ENCODE results near the gene UNC5B. TPM values are rescaled to one million over a fixed set of nuclear protein-coding genes. Genes with fewer than 3 reads are reported as not detected.
A peak's percentile ranks its signal among the peaks of the same experiment; 100 is the strongest.

The UNC5B gene
- total RNA-seq, 1 experiment from 2014 or later, result 9.9 TPM

- no peaks in the 10 kb centered on the region for H3K27me3 ChIP-seq (replicated peaks; ENCODE audit: insufficient read depth, low read depth, low read length, poor library complexity)
- TF ChIP-seq EZH2 (IDR thresholded peaks at IDR 0.05; ENCODE audit: borderline replicate concordance, low read depth, low read length, poor library complexity, severe bottlenecking) (no peak), CTCF (conservative IDR thresholded peaks at IDR 0.05; ENCODE audit: low read depth, low read length) (no peak)
- H3K36me3 ChIP-seq (ENCODE audit: insufficient read depth, low read length, poor library complexity, severe bottlenecking), result no peaks in the 10 kb centered on the region
- no peaks in the 10 kb centered on the region for H3K9me3 ChIP-seq (ENCODE audit: low read depth, low read length, poor library complexity, severe bottlenecking)
- DNase-seq (ENCODE audit: low spot score), result no peak
- ChIA-PET CTCF (no interaction called here), POLR2A (ENCODE audit: low non-redundant PET) (no interaction called here)
- H3K4me3 ChIP-seq (ENCODE audit: low read depth, low read length, poor library complexity, severe bottlenecking), result no peak overlapping the region
- BruUV-seq (replicated peaks), result no TSS peak
- intact Hi-C loops (cut with micrococcal nuclease; ENCODE audit: unreplicated experiment), result no loop called here
- H3K4me1 ChIP-seq (ENCODE audit: insufficient read depth, low read length, poor library complexity, severe bottlenecking), result peaks cover 31% of the 10 kb centered on the region
- peak overlapping the region; percentile 37 for H3K27ac ChIP-seq (ENCODE audit: low read depth, low read length, poor library complexity, severe bottlenecking)
These were observed 61.1 kb downstream of the UNC5B start for GRCh38 chr10:71273506-71273905.

GRCh38 chr10:71274901-71275796, 62.8 kb downstream of the UNC5B start:
- intact Hi-C loops (cut with micrococcal nuclease; ENCODE audit: unreplicated experiment), result no loop called here
- H3K4me1 ChIP-seq (ENCODE audit: insufficient read depth, low read length, poor library complexity, severe bottlenecking), result peaks cover 32% of the 10 kb centered on the region
- H3K9me3 ChIP-seq (ENCODE audit: low read depth, low read length, poor library complexity, severe bottlenecking), result no peaks in the 10 kb centered on the region
- POLR2A ChIA-PET (ENCODE audit: low non-redundant PET), result no interaction called here
- H3K27ac ChIP-seq (ENCODE audit: low read depth, low read length, poor library complexity, severe bottlenecking), result no peak overlapping the region
- CTCF ChIA-PET, result interaction anchor here (0.5 to 1.1 kb wide), 2 partner anchors 9 to 1337 kb away, joined by 3 read pairs; no protein-coding TSS in a partner anchor
- H3K36me3 ChIP-seq (ENCODE audit: insufficient read depth, low read length, poor library complexity, severe bottlenecking), result no peaks in the 10 kb centered on the region
- no TSS peak for BruUV-seq (replicated peaks)
- no peak for DNase-seq (ENCODE audit: low spot score)
- TF ChIP-seq EZH2 (IDR thresholded peaks at IDR 0.05; ENCODE audit: borderline replicate concordance, low read depth, low read length, poor library complexity, severe bottlenecking) (no peak), CTCF (conservative IDR thresholded peaks at IDR 0.05; ENCODE audit: low read depth, low read length) (no peak)
- no peak overlapping the region for H3K4me3 ChIP-seq (ENCODE audit: low read depth, low read length, poor library complexity, severe bottlenecking)
- H3K27me3 ChIP-seq (replicated peaks; ENCODE audit: insufficient read depth, low read depth, low read length, poor library complexity), result no peaks in the 10 kb centered on the region

GRCh38 chr10:71276873-71277272, 64.5 kb downstream of the UNC5B start:
- Histone ChIP-seq H3K4me3 (ENCODE audit: low read depth, low read length, poor library complexity, severe bottlenecking) (no peak overlapping the region), H3K4me1 (ENCODE audit: insufficient read depth, low read length, poor library complexity, severe bottlenecking) (peaks cover 36% of the 10 kb centered on the region), H3K9me3 (ENCODE audit: low read depth, low read length, poor library complexity, severe bottlenecking) (no peaks in the 10 kb centered on the region), H3K27ac (ENCODE audit: low read depth, low read length, poor library complexity, severe bottlenecking) (no peak overlapping the region), H3K36me3 (ENCODE audit: insufficient read depth, low read length, poor library complexity, severe bottlenecking) (no peaks in the 10 kb centered on the region), H3K27me3 (replicated peaks; ENCODE audit: insufficient read depth, low read depth, low read length, poor library complexity) (no peaks in the 10 kb centered on the region)
- BruUV-seq (replicated peaks), result no TSS peak
- no peak for TF ChIP-seq EZH2 (IDR thresholded peaks at IDR 0.05; ENCODE audit: borderline replicate concordance, low read depth, low read length, poor library complexity, severe bottlenecking)
- no peak for TF ChIP-seq CTCF (conservative IDR thresholded peaks at IDR 0.05; ENCODE audit: low read depth, low read length)
- CTCF ChIA-PET, result no interaction called here
- no peak for DNase-seq (ENCODE audit: low spot score)
- intact Hi-C loops (cut with micrococcal nuclease; ENCODE audit: unreplicated experiment), result no loop called here
- POLR2A ChIA-PET (ENCODE audit: low non-redundant PET), result interaction anchor here (0.7 kb wide), 1 partner anchor 64 kb away, joined by 3 read pairs; no protein-coding TSS in a partner anchor

Data from A673 (cell line).